Measurements from ENCODE around the gene PPP1R26. TPM values are rescaled to one million over a fixed set of nuclear protein-coding genes. Genes with fewer than 3 reads are reported as not detected.

The PPP1R26 gene
- total RNA-seq, 1 donor from 2014 or later, result 11.5 TPM

- H3K4me3 ChIP-seq (ENCODE audit: low read length in 3 of 3), result no peak overlapping the region
- no peak overlapping the region for H3K27ac ChIP-seq (ENCODE audit: low read depth, low read length)
- H3K9me3 ChIP-seq (ENCODE audit: control insufficient read depth in 3 of 3, low read length in 3 of 3), result no peaks in the 10 kb centered on the region
- peaks cover 9 to 27% (median 15%) of the 10 kb centered on the region in 3 donors for H3K36me3 ChIP-seq (ENCODE audit: control insufficient read depth in 3 of 3, insufficient read depth in 3 of 3, low read length in 3 of 3)
- no peak overlapping the region for H3K9ac ChIP-seq (ENCODE audit: low read depth in 1 of 3, low read length in 3 of 3)
- H3K27me3 ChIP-seq (ENCODE audit: control insufficient read depth in 3 of 3, insufficient read depth in 3 of 3, low read length in 3 of 3), result no peaks in the 10 kb centered on the region
- H3K4me1 ChIP-seq (ENCODE audit: control insufficient read depth in 3 of 3, insufficient read depth in 3 of 3, low read length in 3 of 3), result no peaks in the 10 kb centered on the region
Measured at GRCh38 chr9:135487281-135488012, 7.9 kb downstream of the PPP1R26 start.

GRCh38 chr9:135488013-135488330 lies 8.4 kb downstream of the PPP1R26 start:
- H3K27ac ChIP-seq (ENCODE audit: low read depth, low read length), result no peak overlapping the region
- no peak overlapping the region for H3K9ac ChIP-seq (ENCODE audit: low read depth in 1 of 3, low read length in 3 of 3)
- H3K36me3 ChIP-seq (ENCODE audit: control insufficient read depth in 3 of 3, insufficient read depth in 3 of 3, low read length in 3 of 3), result peaks cover 9 to 27% (median 15%) of the 10 kb centered on the region in 3 donors

GRCh38 chr9:135488527-135488926 lies 8.9 kb downstream of the PPP1R26 start:
- Histone ChIP-seq H3K9ac (ENCODE audit: low read depth in 1 of 3, low read length in 3 of 3) (no peak overlapping the region), H3K4me3 (ENCODE audit: low read length in 3 of 3) (no peak overlapping the region), H3K9me3 (ENCODE audit: control insufficient read depth in 3 of 3, low read length in 3 of 3) (no peaks in the 10 kb centered on the region), H3K36me3 (ENCODE audit: control insufficient read depth in 3 of 3, insufficient read depth in 3 of 3, low read length in 3 of 3) (peaks cover 9 to 27% (median 13%) of the 10 kb centered on the region in 3 donors), H3K4me1 (ENCODE audit: control insufficient read depth in 3 of 3, insufficient read depth in 3 of 3, low read length in 3 of 3) (no peaks in the 10 kb centered on the region), H3K27ac (ENCODE audit: low read depth, low read length) (no peak overlapping the region), H3K27me3 (ENCODE audit: control insufficient read depth in 3 of 3, insufficient read depth in 3 of 3, low read length in 3 of 3) (no peaks in the 10 kb centered on the region)

More at GRCh38 chr9:135488013-135488330, 8.4 kb downstream of the PPP1R26 start:
- H3K4me1 ChIP-seq (ENCODE audit: control insufficient read depth in 3 of 3, insufficient read depth in 3 of 3, low read length in 3 of 3), result no peaks in the 10 kb centered on the region
- no peaks in the 10 kb centered on the region for H3K9me3 ChIP-seq (ENCODE audit: control insufficient read depth in 3 of 3, low read length in 3 of 3)
- no peaks in the 10 kb centered on the region for H3K27me3 ChIP-seq (ENCODE audit: control insufficient read depth in 3 of 3, insufficient read depth in 3 of 3, low read length in 3 of 3)
- H3K4me3 ChIP-seq (ENCODE audit: low read length in 3 of 3), result no peak overlapping the region

- Histone ChIP-seq H3K9ac (ENCODE audit: low read depth in 1 of 3, low read length in 3 of 3) (no peak overlapping the region), H3K9me3 (ENCODE audit: control insufficient read depth in 3 of 3, low read length in 3 of 3) (no peaks in the 10 kb centered on the region), H3K4me3 (ENCODE audit: low read length in 3 of 3) (no peak overlapping the region), H3K36me3 (ENCODE audit: control insufficient read depth in 3 of 3, insufficient read depth in 3 of 3, low read length in 3 of 3) (peaks cover 9 to 23% (median 10%) of the 10 kb centered on the region in 3 donors), H3K4me1 (ENCODE audit: control insufficient read depth in 3 of 3, insufficient read depth in 3 of 3, low read length in 3 of 3) (no peaks in the 10 kb centered on the region), H3K27ac (ENCODE audit: low read depth, low read length) (no peak overlapping the region), H3K27me3 (ENCODE audit: control insufficient read depth in 3 of 3, insufficient read depth in 3 of 3, low read length in 3 of 3) (no peaks in the 10 kb centered on the region)
Measured at GRCh38 chr9:135489188-135489906, 9.8 kb downstream of the PPP1R26 start.

- Histone ChIP-seq H3K36me3 (ENCODE audit: control insufficient read depth in 3 of 3, insufficient read depth in 3 of 3, low read length in 3 of 3) (peaks cover 5 to 16% (median 6%) of the 10 kb centered on the region in 3 donors), H3K4me1 (ENCODE audit: control insufficient read depth in 3 of 3, insufficient read depth in 3 of 3, low read length in 3 of 3) (no peaks in the 10 kb centered on the region), H3K27ac (ENCODE audit: low read depth, low read length) (no peak overlapping the region), H3K4me3 (ENCODE audit: low read length in 3 of 3) (no peak overlapping the region), H3K9me3 (ENCODE audit: control insufficient read depth in 3 of 3, low read length in 3 of 3) (no peaks in the 10 kb centered on the region), H3K27me3 (ENCODE audit: control insufficient read depth in 3 of 3, insufficient read depth in 3 of 3, low read length in 3 of 3) (peaks cover 0 to 4% (median 0%) of the 10 kb centered on the region in 3 donors), H3K9ac (ENCODE audit: low read depth in 1 of 3, low read length in 3 of 3) (no peak overlapping the region)
Measured at GRCh38 chr9:135490166-135490870, 10.7 kb downstream of the PPP1R26 start.

GRCh38 chr9:135490980-135491464 lies 11.4 kb downstream of the PPP1R26 start:
- no peaks in the 10 kb centered on the region for H3K4me1 ChIP-seq (ENCODE audit: control insufficient read depth in 3 of 3, insufficient read depth in 3 of 3, low read length in 3 of 3)
- H3K36me3 ChIP-seq (ENCODE audit: control insufficient read depth in 3 of 3, insufficient read depth in 3 of 3, low read length in 3 of 3), result peaks cover 0 to 9% (median 5%) of the 10 kb centered on the region in 3 donors
- H3K4me3 ChIP-seq (ENCODE audit: low read length in 3 of 3), result no peak overlapping the region
- H3K27me3 ChIP-seq (ENCODE audit: control insufficient read depth in 3 of 3, insufficient read depth in 3 of 3, low read length in 3 of 3), result peaks cover 0 to 4% (median 0%) of the 10 kb centered on the region in 3 donors
- no peaks in the 10 kb centered on the region for H3K9me3 ChIP-seq (ENCODE audit: control insufficient read depth in 3 of 3, low read length in 3 of 3)
- H3K27ac ChIP-seq (ENCODE audit: low read depth, low read length), result no peak overlapping the region
- no peak overlapping the region for H3K9ac ChIP-seq (ENCODE audit: low read depth in 1 of 3, low read length in 3 of 3)

- Histone ChIP-seq H3K4me3 (ENCODE audit: low read length in 3 of 3) (no peak overlapping the region), H3K4me1 (ENCODE audit: control insufficient read depth in 3 of 3, insufficient read depth in 3 of 3, low read length in 3 of 3) (no peaks in the 10 kb centered on the region), H3K27ac (ENCODE audit: low read depth, low read length) (no peak overlapping the region), H3K36me3 (ENCODE audit: control insufficient read depth in 3 of 3, insufficient read depth in 3 of 3, low read length in 3 of 3) (peaks cover 0 to 6% (median 5%) of the 10 kb centered on the region in 3 donors), H3K9me3 (ENCODE audit: control insufficient read depth in 3 of 3, low read length in 3 of 3) (no peaks in the 10 kb centered on the region), H3K9ac (ENCODE audit: low read depth in 1 of 3, low read length in 3 of 3) (no peak overlapping the region), H3K27me3 (ENCODE audit: control insufficient read depth in 3 of 3, insufficient read depth in 3 of 3, low read length in 3 of 3) (peaks cover 0 to 4% (median 0%) of the 10 kb centered on the region in 3 donors)
Measured at GRCh38 chr9:135491764-135492163, 12.2 kb downstream of the PPP1R26 start.

GRCh38 chr9:135492886-135493669 lies 13.5 kb downstream of the PPP1R26 start:
- H3K9me3 ChIP-seq (ENCODE audit: control insufficient read depth in 3 of 3, low read length in 3 of 3), result no peaks in the 10 kb centered on the region
- no peak overlapping the region for H3K4me3 ChIP-seq (ENCODE audit: low read length in 3 of 3)
- H3K27ac ChIP-seq (ENCODE audit: low read depth, low read length), result no peak overlapping the region
- peaks cover 0 to 3% (median 0%) of the 10 kb centered on the region in 3 donors for H3K36me3 ChIP-seq (ENCODE audit: control insufficient read depth in 3 of 3, insufficient read depth in 3 of 3, low read length in 3 of 3)
- H3K27me3 ChIP-seq (ENCODE audit: control insufficient read depth in 3 of 3, insufficient read depth in 3 of 3, low read length in 3 of 3), result peaks cover 0 to 7% (median 0%) of the 10 kb centered on the region in 3 donors
- H3K9ac ChIP-seq (ENCODE audit: low read depth in 1 of 3, low read length in 3 of 3), result no peak overlapping the region
- no peaks in the 10 kb centered on the region for H3K4me1 ChIP-seq (ENCODE audit: control insufficient read depth in 3 of 3, insufficient read depth in 3 of 3, low read length in 3 of 3)

GRCh38 chr9:135494791-135495559 lies 15.4 kb downstream of the PPP1R26 start:
- no peak overlapping the region for H3K9ac ChIP-seq (ENCODE audit: low read depth in 1 of 3, low read length in 3 of 3)
- H3K4me3 ChIP-seq (ENCODE audit: low read length in 3 of 3), result no peak overlapping the region
- H3K36me3 ChIP-seq (ENCODE audit: control insufficient read depth in 3 of 3, insufficient read depth in 3 of 3, low read length in 3 of 3), result no peaks in the 10 kb centered on the region
- H3K9me3 ChIP-seq (ENCODE audit: control insufficient read depth in 3 of 3, low read length in 3 of 3), result no peaks in the 10 kb centered on the region
- H3K4me1 ChIP-seq (ENCODE audit: control insufficient read depth in 3 of 3, insufficient read depth in 3 of 3, low read length in 3 of 3), result peaks cover 7 to 9% (median 8%) of the 10 kb centered on the region in 3 donors
- peaks cover 0 to 8% (median 6%) of the 10 kb centered on the region in 3 donors for H3K27me3 ChIP-seq (ENCODE audit: control insufficient read depth in 3 of 3, insufficient read depth in 3 of 3, low read length in 3 of 3)
- H3K27ac ChIP-seq (ENCODE audit: low read depth, low read length), result no peak overlapping the region

Measured in skeletal muscle tissue (tissue), 4 donors.